NT2/D1 (cell line): ENCODE results near the gene RETSAT.
"Not testable (repeated sequence)": the region's sequence is repeated elsewhere in the genome, so short reads cannot be mapped to it uniquely, and the experiment has no call there.

Experiments used
- DNase-seq: peaks from one replicate; pipeline ENCODE4 v3.0.0-alpha.2; 2011; ENCODE audit warnings: low read depth, low spot score
- H3K27me3 ChIP-seq: 2 replicates; pipeline ENCODE4 v1.6.0; 2011; ENCODE audit warnings: mild to moderate bottlenecking; ENCODE audit not compliant: insufficient read length, insufficient read depth
- H3K36me3 ChIP-seq: 2 replicates; pipeline ENCODE4 v1.6.1; 2011; ENCODE audit warnings: mild to moderate bottlenecking, low read length, mixed read lengths; ENCODE audit not compliant: insufficient read depth, insufficient read length
- H3K4me1 ChIP-seq: 2 replicates; pipeline ENCODE4 v1.5.1; 2011; ENCODE audit not compliant: insufficient read depth, insufficient read length
- H3K4me3 ChIP-seq: 2 replicates; pipeline ENCODE4 v1.5.1; 2011; ENCODE audit warnings: low read depth; ENCODE audit not compliant: insufficient read length
- H3K9ac ChIP-seq: 2 replicates; pipeline ENCODE4 v1.6.0; 2011; ENCODE audit warnings: low read depth; ENCODE audit not compliant: insufficient read length
- H3K9me3 ChIP-seq: 2 replicates; pipeline ENCODE4 v1.5.1; 2011; ENCODE audit warnings: mild to moderate bottlenecking, low read length; ENCODE audit not compliant: insufficient read depth
- SUZ12 ChIP-seq: IDR thresholded peaks from 2 replicates; pipeline ENCODE4 v1.6.1; 2011; ENCODE audit not compliant: insufficient read length, insufficient read depth; ENCODE audit errors: extremely low read depth
- YY1 ChIP-seq: IDR thresholded peaks from 2 replicates; pipeline ENCODE4 v1.6.1; 2011; ENCODE audit not compliant: insufficient read length, insufficient read depth
- ZNF274 ChIP-seq: IDR thresholded peaks from 2 replicates; pipeline ENCODE4 v1.6.1; 2011; ENCODE audit warnings: mild to moderate bottlenecking, low read depth, low read length

RETSAT gene

DNA sequence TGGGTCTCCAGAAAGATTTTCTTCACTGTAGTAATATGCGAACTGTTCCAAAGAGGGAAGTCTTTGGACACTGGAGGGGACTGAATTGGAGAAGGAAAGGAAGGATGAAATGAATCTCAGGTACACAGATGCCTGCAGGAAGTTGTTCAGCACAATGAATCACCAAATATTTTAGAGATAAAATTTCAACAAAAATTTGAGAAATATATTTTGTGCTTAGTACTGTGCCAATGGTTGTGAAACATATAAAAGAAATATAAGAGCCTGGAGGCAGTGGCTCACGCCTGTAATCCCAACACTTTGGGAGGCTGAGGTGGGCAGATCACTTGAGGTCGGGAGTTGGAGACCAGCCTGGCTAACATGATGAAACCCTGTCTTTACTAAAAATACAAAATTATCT, 3.4 kb upstream of the RETSAT start:
- H3K27me3 ChIP-seq = no peaks in the 10 kb centered on the region
- TF ChIP-seq ZNF274 (no peak), YY1 (no peak), SUZ12 (no peak)
- no peak for DNase-seq
- H3K36me3 ChIP-seq = peaks cover 28% of the 10 kb centered on the region
- no peak overlapping the region for H3K9ac ChIP-seq
- H3K4me1 ChIP-seq = no peaks in the 10 kb centered on the region
- no peaks in the 10 kb centered on the region for H3K9me3 ChIP-seq
- no peak overlapping the region for H3K4me3 ChIP-seq

DNA sequence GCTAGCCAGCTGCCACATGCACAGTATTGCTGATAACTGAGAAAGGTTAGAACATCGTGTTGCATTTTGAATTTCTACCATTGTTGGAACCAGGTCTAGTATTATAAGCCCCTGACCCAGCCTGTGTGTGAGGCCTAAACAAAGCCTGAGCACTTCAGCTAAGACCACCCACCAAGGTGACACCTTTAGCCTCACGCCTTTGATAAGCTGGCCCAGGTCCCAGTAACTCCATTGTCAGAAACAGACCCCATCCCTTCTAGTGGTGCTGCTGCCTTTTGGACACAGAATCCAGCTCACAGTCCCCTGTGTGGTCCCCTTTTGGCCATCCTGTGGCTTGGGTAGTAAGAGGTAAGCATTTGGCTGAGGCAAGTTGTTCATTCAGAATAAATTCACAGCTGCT, 1.9 kb upstream of the RETSAT start:
- Histone ChIP-seq H3K27me3 (no peaks in the 10 kb centered on the region), H3K4me3 (no peak overlapping the region), H3K36me3 (peaks cover 27% of the 10 kb centered on the region), H3K4me1 (no peaks in the 10 kb centered on the region), H3K9me3 (no peaks in the 10 kb centered on the region), H3K9ac (no peak overlapping the region)
- no peak for DNase-seq
- no peak for TF ChIP-seq SUZ12
- no peak for TF ChIP-seq ZNF274
- TF ChIP-seq YY1 = no peak

DNA sequence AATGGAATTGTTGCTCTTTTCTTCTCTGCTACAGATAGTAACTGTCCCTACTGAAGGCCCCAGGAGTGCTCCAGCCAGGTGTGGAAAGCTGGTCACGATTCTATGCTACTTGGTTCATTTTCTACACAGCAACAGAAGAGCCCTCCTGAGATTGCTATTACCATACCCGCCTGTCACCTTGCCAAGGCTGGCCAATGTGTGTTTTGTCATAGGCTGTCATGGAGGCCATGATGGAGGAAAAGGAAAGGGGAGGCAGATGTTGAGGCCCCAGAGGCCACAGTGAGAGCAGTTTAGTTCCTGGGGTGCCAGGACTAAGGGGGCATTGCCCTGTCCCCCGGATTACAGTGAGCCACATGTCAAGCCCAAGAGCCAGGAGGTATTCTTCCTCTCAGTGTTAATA, 1.2 kb upstream of the RETSAT start:
- H3K4me1 ChIP-seq = no peaks in the 10 kb centered on the region
- no peak for DNase-seq
- no peaks in the 10 kb centered on the region for H3K9me3 ChIP-seq
- TF ChIP-seq ZNF274 (no peak), YY1 (no peak), SUZ12 (no peak)
- no peak overlapping the region for H3K9ac ChIP-seq
- H3K36me3 ChIP-seq = peaks cover 34% of the 10 kb centered on the region
- H3K27me3 ChIP-seq = no peaks in the 10 kb centered on the region
- peak overlapping the region; percentile 94 for H3K4me3 ChIP-seq

DNA sequence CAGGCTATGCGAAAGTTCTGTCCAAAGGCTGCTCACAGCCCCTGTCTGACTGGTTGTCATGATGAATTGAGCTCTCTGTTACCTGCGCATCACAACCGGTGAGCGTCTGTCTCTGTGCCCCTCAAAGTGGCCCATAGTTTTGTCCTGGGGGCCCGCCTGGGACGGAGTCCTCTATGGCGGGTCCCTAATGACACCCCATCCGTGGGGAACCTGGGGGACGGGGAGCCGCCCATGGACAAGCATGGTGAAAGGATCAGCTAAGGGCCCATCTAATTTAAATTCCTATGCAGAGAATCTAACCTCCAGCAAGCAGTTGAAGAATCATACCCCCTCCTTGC, 714 bp upstream of the RETSAT start:
- Histone ChIP-seq H3K4me1 (no peaks in the 10 kb centered on the region), H3K4me3 (peak overlapping the region; percentile 94), H3K9me3 (no peaks in the 10 kb centered on the region), H3K27me3 (no peaks in the 10 kb centered on the region), H3K36me3 (peaks cover 39% of the 10 kb centered on the region), H3K9ac (peak overlapping the region; percentile 97)
- TF ChIP-seq ZNF274 = no peak
- no peak for TF ChIP-seq SUZ12
- no peak for TF ChIP-seq YY1
- no peak for DNase-seq

DNA sequence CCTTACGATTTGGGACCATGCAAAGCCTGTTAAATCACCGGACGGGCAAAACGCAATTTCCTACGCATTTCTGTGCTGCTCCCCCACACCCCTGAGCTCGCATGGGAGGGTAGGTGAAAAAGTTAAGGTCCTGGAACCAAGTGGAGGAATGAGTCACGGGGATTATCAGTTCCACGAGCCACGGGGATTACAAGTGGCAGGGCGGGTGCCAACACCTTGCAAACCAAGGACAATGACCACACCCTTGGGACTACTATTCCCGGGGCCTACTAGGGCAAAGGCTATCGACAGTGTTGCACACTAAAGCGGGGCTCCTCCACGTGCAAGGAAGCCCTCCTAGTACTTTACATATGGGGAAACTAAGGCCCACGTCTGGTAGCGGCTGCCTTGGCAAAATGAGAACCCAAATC, 447 bp downstream of the RETSAT start:
- Histone ChIP-seq H3K9ac (peak overlapping the region; percentile 83), H3K36me3 (peaks cover 50% of the 10 kb centered on the region)
- no peak for DNase-seq

DNA sequence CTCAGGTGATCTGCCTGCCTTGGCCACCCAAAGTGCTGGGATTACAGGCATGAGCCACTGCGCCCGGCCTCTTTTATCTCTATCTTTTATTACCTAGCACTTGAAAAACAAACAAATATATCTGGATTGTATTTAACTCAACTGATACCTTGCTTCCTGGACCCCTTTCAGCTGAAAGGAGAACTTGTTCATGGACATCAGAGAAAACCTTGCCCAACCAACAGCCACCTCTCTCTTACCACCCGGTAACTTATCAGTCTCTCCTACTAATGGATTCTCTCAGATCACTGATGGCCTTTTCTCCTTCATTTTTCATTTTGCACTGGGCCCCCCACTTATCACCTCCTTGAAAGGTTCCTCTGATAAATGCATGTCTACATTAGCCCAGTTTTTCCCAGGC, 6.7 kb downstream of the RETSAT start:
- H3K9ac ChIP-seq = no peak overlapping the region
- H3K36me3 ChIP-seq = peaks cover 59% of the 10 kb centered on the region
- no peaks in the 10 kb centered on the region for H3K9me3 ChIP-seq
- no peaks in the 10 kb centered on the region for H3K4me1 ChIP-seq
- no peaks in the 10 kb centered on the region for H3K27me3 ChIP-seq
- no peak overlapping the region for H3K4me3 ChIP-seq
- TF ChIP-seq SUZ12 = no peak
- TF ChIP-seq YY1 = no peak
- no peak for TF ChIP-seq ZNF274
- no peak for DNase-seq

More for the DNA sequence above, 447 bp downstream of the RETSAT start:
- Histone ChIP-seq H3K27me3 (no peaks in the 10 kb centered on the region), H3K9me3 (no peaks in the 10 kb centered on the region), H3K4me3 (peak overlapping the region; percentile 94), H3K4me1 (no peaks in the 10 kb centered on the region)
- no peak for TF ChIP-seq SUZ12
- no peak for TF ChIP-seq YY1
- TF ChIP-seq ZNF274 = no peak

DNA sequence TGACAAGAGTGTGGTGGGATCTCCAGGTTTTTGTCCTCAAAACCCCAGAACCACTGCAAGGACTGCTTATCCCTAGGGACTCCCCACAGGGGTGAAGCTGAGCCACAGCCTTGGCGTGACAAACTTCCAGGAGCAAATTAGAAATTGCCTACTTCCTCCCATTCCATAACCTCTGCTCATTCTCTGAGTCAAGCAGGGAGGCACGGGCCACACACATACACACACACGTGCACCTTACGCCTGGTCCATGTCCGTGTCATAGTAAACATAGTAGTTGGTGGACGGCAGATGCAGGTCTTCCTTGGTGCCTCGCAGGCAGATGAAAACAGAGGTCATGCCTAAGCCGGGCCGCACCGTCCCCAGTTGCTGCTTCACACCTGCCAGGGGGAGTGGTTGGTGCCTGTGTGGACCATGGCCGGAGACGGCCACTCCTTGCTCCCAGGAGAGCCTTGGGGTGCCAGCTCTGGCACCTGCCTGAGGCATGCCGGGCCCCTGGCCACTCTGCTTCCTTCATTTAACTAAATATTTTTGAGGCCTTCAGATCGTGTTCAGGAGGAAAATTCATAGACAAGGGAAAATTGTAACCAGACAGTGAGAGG, 9.9 kb downstream of the RETSAT start:
- no peak overlapping the region for H3K4me3 ChIP-seq
- TF ChIP-seq SUZ12 (no peak), YY1 (no peak), ZNF274 (no peak)
- H3K4me1 ChIP-seq = no peaks in the 10 kb centered on the region
- H3K27me3 ChIP-seq = no peaks in the 10 kb centered on the region
- no peaks in the 10 kb centered on the region for H3K9me3 ChIP-seq
- DNase-seq = no peak
- H3K9ac ChIP-seq = no peak overlapping the region
- H3K36me3 ChIP-seq = peaks cover 38% of the 10 kb centered on the region

DNA sequence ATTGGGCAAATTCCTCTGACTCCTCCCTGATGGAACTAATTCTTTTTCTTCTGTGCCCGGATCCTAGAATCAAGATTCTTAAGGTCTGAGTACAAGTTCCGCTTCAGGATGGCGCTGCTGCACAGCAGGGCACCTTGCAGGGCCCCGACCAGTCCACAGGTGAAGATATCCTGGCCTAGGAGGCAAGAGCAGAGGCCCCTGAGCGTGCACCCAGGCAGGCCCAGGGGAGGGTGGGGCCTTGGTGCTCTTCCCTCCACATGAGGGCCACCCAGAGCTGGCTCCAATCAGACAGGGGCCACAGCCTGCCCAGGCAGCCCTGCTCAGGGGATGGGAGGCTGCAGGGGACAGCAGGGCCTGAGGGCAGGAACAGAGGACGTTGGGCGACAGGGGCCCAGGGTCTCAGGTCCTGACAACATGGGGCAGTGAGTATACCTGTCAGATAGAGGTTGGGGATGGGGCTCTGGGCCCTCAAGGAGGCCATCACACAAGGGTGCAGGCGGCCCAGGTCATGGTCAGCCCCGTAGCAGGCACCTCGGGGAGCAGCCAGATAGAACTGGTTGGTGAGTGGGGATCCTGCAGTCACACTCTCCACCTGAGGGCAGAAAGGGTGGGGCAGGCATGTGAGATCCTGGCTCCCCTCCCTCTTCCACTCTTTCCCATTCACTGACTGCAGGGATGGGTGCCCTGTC, 11.0 kb downstream of the RETSAT start:
- not testable (repeated sequence) for H3K9me3 ChIP-seq, H3K4me3 ChIP-seq, H3K9ac ChIP-seq, DNase-seq, H3K4me1 ChIP-seq, H3K27me3 ChIP-seq
- peaks cover 32% of the 10 kb centered on the region for H3K36me3 ChIP-seq
